Stimulated activated CD8-positive, alpha-beta memory T cell treated with anti-CD3 and anti-CD28 coated beads, Interleukin-4, amount 100 ng/mL, for 1 hour (primary cell): Measurements from ENCODE around the gene ASPG.
"Not testable (repeated sequence)": the region's sequence is repeated elsewhere in the genome, so short reads cannot be mapped to it uniquely, and the experiment has no call there.

Experiments used
- DNase-seq, 2 donors: peaks; one replicate each; pipeline ENCODE4 v3.0.0-alpha.2; 2020; ENCODE audit warnings: low read depth in 2 of 2, low spot score in 1 of 2

The ASPG gene

GRCh38 chr14:104145826-104146601 is 60.5 kb downstream of the ASPG start:
- no peak for DNase-seq

DNA sequence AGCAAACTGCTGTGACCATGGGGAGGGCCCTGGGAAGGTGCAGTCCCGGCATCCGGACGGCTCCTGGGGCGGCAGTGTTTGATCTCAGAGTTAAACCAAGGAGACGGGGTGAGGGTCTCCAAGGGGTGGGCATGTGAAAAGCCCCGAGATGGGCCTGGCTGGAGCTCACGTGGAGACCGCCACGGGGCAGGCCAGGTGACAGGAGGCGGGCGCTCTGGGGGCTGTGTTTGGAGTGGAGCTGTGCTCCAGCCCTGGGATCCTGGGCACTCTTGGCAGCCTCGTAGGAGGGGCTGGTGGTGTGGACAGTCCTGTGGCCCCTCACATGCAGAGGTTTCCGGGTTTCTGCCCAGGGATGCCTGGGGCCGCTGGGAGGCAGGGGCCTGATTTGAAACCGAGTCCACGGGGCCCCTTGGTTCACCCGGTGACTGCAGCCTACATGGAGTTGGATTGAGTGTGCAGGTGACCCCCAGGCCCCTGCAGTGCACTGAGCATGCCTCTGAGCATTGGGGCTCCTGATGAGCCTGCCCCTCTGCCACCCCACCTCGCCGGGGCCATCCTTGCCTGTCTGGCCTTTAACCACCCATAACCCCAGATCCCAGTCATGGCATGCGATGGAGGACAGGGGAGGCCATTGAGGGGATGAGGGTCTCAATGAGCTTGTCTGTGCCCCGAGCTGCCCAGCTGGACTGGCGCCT is 61.3 kb downstream of the ASPG start:
- DNase-seq: no peak

DNA sequence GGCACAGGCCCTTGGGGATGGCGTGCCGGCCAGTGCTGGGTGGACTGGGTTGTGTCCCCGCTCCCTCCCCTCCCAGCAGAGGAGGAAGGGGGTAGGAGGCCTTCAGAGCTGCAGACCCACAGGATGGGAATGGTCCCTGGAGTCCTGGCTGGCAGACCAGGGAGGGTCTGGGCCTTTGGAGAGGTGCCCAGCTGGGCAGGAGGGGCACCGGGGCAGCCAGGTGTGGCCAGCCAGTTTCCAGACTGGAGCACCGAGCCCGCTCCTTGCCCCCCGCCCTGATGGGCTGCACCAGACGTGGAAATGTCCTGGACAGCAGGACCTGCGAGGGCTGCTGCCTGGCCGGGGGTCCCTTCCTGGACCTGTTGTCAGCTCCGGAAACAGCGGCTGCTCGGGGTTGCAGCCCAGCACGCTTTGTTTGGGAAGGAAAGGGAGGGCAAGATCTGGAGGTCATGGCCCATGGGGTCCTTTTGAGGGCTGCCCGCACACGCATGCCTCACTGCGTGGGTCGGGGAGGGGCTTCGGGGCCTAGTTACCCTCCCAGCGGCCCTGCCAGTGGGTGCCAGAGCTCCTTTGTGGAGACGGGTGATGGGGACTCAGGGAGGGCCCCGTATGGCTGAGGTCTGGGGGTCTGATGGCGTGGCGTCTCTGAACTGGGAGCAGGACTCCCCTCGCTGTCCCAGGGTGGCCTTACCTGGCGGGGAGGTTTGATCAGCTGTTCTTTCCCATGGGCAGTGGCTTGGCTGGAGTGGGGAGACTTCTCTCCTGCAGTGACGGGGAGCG is 62.0 kb downstream of the ASPG start:
- DNase-seq: no peak

GRCh38 chr14:104148433-104149277 is 63.2 kb downstream of the ASPG start:
- DNase-seq: no peak

GRCh38 chr14:104149278-104149595 is 63.7 kb downstream of the ASPG start:
- no peak for DNase-seq

DNA sequence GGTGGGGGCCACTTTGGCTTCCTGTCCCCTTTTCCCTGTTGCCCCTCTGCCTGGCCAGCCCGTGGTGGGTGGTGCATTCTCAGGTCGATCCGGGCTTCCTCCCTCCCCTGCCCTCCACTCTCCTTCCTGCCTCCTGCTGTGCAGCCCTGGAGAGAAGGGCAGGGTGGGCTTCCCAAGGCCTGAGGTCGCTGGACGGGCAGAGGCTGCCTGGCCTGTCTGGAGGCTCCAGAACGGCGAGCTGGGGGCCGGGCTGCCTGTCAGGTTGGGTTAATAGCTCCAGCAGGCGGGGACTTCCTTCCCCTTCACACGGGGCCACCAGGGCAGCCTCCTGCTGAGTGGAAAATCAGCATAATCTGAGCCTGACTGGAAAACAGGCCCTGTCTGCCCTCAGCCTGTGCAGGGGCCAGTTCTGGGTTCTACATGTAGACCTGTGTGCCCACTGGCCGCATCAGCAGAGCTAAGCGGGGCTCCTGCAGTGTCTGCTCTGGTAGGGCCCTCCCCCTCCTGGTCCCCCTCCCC is 64.2 kb downstream of the ASPG start:
- DNase-seq: no peak

DNA sequence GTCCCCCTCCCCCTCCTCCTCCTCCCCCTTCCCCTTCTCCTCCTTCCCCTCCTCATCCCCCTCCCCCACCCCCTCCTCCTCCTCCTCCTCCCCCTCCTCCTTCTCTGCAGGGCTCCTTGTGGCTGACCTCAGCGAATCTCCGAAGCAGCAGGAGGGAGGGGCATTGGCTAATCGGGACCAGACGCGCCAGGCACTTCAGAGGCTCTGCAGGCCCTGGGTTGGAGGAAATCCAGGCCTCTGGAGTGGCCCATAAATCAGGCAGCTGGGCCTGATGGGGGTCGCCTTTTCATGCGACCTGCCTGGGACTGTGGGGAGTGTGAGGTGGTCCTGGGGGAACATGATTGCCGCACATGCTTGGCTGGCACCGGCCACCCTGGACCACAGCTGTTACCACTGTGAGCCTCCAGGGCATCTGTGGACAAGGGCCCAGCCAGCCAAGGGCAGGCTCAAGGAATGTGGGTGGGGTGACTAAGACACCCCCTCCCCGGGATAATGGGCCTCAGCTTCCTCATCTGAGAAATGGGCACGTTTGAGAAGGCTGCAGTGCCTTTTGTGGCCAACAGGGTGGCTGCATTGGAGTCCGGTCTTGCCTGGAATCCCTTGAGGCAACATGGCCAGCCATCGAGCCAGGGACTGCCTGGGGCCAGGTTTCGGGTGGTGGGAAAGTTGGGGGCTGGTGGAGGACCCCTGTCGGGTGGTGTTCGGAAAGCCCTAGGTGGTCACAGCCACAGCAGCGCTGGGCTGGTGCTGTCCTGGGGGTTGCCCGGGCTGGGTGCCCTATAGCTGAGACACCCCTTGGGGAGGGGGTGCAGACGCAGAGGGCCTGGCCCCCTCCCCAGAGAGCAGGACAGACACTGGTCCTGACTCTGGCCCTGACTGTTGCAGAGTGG is 64.9 kb downstream of the ASPG start:
- no peak for DNase-seq

DNA sequence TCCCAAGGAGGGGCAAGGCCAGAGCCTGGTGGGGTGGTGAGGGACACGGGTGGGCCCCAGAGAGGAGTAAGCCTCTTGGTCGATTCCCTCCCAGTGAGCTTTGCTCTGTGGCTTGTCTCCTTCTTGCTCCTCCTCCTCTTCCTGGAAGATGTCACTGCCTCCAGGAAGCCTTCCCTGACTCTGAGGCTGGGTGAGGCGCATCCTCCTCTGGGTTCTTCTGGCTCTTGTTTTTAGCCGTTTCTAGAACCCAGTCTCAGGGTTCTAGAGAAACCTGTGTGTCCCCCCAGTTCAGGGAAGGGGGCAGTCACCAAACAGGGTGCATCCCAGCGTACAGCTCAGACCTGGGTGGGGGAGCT is 65.5 kb downstream of the ASPG start:
- DNase-seq: no peak

DNA sequence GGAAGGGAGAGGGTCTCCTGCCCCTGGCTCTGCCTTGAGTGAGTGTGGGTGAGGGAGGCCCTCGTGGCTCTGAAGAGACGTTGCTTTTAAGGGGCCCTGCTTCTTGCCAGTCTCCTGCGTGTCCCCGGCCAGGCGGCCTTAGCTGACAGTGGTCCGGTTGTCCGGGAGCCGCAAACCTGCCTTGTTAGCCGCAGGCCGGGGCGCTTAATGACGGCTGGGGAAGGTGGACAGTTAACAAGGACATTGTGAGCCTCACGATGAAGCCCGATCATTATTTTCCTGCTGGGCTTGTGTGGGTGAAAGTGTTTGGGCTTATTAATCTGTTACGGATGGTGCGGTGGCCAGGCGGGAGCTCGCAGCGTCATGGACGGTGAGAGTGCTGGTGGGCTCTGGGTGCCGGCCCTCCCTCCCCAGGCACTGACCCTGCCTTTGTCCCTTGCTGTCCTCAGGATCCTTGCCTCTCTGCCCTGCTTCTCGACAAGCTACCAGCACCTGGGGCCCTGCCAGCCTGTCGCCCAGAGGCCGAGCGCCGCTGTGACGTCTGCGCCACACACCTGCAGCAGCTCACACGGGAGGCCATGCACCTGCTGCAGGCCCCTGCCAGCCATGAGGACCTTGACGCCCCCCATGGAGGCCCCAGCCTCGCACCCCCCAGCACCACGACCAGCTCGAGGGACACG is 66.2 kb downstream of the ASPG start:
- DNase-seq: no peak

GRCh38 chr14:104152246-104152575 is 66.7 kb downstream of the ASPG start:
- DNase-seq: no peak

DNA sequence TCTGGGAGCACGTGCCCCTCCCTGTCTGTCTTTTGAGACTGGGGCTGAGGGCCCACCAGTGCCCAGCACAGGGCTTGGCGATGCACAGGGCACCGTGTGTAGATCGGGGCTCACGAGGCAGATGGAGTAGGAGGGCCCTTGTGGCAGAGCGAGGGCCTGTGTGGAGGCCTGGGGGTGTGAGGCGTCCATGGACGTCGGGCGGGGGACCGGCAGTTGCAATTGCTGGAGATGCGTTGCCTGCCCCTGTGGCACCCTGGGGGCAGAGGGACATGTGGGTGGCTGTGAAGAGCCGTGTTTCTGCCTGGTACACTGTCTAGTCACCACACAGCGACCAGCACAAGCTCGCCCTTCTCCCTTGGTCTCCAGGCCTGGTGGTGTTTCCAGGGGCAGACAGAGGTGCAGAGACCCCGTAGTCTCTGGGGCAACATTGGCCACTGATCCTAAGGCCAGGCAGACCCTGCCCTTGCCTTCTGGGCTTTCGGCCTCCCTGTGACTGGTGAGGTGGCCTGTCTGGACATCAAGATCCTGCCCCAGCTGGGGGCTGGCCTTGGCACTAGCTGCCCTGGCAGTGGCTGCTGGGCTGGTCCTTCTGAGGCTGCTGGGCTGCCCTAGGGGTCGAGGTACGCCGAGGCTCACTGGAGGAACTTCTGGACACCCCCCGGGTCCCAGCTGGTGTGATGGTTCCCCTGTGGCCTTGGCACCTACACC is 67.3 kb downstream of the ASPG start:
- no peak for DNase-seq

DNA sequence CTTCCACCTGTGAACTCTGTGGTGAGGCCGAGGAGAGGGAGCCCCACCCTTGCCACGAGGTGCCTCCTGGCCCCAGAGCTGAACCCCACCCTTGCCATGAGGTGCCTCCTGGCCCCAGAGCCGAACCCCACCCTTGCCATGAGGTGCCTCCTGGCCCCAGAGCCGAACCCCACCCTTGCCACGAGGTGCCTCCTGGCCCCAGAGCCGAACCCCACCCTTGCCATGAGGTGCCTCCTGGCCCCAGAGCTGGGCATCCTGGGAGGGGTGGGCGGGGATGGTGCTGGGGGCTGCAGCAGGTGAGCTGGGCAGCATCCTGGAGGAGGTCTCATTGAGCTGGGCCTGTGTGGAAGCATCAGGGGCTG is 67.9 kb downstream of the ASPG start:
- DNase-seq: not testable (repeated sequence)

DNA sequence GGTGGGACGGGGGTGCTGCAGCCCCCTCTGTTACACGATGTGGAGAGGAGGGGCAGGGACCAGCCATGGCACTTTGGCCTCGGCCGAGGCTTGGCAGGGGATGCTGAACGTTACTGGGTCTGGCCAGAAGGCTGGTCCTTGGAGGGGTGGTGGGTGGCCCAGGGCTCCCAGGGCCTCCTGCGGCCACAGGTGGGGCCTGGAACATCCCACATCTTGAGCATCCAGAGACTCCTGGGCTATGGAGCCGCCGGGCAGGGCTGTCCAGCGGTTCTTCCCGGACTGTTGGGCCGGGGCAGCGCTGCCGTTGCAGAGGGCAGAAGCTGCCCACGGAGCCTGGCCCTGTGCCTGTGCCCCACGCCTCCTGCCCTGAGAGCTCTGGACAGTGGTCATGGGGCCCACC is 68.7 kb downstream of the ASPG start:
- DNase-seq: no peak

GRCh38 chr14:104155513-104155912 is 70.0 kb downstream of the ASPG start:
- DNase-seq: no peak

GRCh38 chr14:104156142-104156541 is 70.6 kb downstream of the ASPG start:
- no peak for DNase-seq

- DNase-seq: no peak
These were observed 71.8 kb downstream of the ASPG start for GRCh38 chr14:104157016-104157928.

- no peak for DNase-seq
These were observed 73.6 kb downstream of the ASPG start for GRCh38 chr14:104158827-104159798.
